ENCODE measurements around the gene C3orf52.

C3orf52 gene

DNA sequence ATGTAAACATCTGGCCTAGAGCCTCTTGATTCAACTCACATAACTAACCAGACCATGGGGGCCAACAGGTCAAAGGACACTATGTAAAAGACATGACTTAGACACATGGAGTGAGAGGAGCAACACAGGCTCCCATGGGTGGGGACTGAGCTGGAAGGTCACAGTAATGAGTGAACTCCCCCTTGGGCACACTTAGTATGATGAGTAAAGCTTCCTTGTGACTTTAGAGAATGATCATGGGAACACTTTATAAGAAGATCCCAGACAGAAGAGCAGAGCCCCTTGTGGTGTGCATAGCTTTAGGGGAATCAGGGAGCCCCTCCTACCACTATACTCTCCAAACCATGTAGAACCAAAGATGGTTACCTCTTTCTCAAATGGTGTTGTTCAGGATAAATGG lies 36.7 kb downstream of the C3orf52 start:
- TF ChIP-seq MYC (IDR thresholded peaks at IDR 0.05; ENCODE audit: low read depth, low read length) (no peak), POLR2A (IDR thresholded peaks at IDR 0.05; ENCODE audit: extremely low read depth, insufficient read length) (no peak)
- TF ChIP-seq, protein P1, sequence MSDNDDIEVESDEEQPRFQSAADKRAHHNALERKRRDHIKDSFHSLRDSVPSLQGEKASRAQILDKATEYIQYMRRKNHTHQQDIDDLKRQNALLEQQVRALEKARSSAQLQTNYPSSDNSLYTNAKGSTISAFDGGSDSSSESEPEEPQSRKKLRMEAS (IDR thresholded peaks at IDR 0.05; ENCODE audit: low read depth, low read length): no peak
- TF ChIP-seq, protein P2, sequence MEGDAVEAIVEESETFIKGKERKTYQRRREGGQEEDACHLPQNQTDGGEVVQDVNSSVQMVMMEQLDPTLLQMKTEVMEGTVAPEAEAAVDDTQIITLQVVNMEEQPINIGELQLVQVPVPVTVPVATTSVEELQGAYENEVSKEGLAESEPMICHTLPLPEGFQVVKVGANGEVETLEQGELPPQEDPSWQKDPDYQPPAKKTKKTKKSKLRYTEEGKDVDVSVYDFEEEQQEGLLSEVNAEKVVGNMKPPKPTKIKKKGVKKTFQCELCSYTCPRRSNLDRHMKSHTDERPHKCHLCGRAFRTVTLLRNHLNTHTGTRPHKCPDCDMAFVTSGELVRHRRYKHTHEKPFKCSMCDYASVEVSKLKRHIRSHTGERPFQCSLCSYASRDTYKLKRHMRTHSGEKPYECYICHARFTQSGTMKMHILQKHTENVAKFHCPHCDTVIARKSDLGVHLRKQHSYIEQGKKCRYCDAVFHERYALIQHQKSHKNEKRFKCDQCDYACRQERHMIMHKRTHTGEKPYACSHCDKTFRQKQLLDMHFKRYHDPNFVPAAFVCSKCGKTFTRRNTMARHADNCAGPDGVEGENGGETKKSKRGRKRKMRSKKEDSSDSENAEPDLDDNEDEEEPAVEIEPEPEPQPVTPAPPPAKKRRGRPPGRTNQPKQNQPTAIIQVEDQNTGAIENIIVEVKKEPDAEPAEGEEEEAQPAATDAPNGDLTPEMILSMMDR (IDR thresholded peaks at IDR 0.05; ENCODE audit: low read depth, low read length): no peak
- no peak for DNase-seq (ENCODE audit: low read depth)

DNA sequence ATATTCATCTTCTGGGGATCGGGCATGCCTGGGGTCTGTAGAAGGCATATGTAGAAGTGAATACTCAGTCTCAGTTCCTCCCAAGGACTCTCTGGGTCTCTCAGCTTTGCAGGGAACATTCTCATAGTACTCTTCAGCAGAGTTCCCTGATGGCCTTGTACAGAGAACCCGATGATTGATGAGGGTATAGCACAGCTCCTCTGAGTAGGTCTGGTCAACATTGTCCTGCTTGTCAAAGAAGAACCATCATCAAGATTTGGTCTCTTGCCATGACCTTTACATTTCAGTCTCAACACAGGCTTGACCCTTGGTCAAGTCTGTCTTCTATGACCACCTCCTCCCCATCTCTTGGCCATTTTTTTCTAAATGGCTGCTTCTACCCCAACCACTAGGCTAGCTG lies 37.4 kb downstream of the C3orf52 start:
- no peak for TF ChIP-seq POLR2A (IDR thresholded peaks at IDR 0.05; ENCODE audit: extremely low read depth, insufficient read length)
- TF ChIP-seq, protein P1 (IDR thresholded peaks at IDR 0.05; ENCODE audit: low read depth, low read length): no peak
- TF ChIP-seq, protein P2 (IDR thresholded peaks at IDR 0.05; ENCODE audit: low read depth, low read length): no peak
- no peak for TF ChIP-seq MYC (IDR thresholded peaks at IDR 0.05; ENCODE audit: low read depth, low read length)
- no peak overlapping the region for H3K4me3 ChIP-seq (ENCODE audit: low read depth, low read length)
- DNase-seq (ENCODE audit: low read depth): no peak

More for the DNA sequence above, 36.7 kb downstream of the C3orf52 start:
- H3K4me3 ChIP-seq (ENCODE audit: low read depth, low read length): no peak overlapping the region

DNA sequence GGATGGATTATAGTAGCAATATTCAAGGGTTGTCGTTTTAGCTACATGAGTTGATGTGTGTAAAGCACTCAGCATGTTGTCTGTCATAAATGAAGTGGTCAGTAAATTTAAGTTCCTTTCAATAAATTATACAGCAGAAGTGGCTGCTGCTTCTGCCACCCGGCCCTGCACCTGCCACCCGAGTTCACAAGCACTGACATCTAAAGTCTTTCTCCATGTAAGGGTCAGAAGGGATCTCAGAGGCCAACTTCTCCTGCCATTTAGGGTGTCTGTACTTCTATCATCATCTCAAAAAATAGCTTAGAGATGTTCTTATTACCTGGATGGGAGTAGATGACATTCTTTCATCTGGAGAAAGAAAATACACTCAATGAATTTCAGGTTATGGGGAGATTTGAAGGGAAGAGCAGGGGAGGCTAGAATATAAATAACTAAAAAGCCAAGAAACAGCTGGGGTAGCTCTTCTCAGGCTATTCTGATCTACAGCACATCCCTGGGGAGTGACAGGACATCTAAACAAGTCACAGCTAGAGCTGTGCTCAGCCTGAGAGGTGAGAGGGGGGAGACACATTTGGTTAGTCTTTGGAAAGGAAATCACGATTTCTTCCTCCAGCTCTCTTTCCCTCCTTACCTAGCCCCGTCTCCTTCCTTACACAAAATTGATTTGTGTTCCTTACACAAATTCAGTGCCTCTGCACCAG lies 38.9 kb downstream of the C3orf52 start:
- DNase-seq (ENCODE audit: low read depth): no peak
- H3K4me3 ChIP-seq (ENCODE audit: low read depth, low read length): no peak overlapping the region
- TF ChIP-seq POLR2A (IDR thresholded peaks at IDR 0.05; ENCODE audit: extremely low read depth, insufficient read length) (no peak), MYC (IDR thresholded peaks at IDR 0.05; ENCODE audit: low read depth, low read length) (no peak)
- TF ChIP-seq, protein P2 (IDR thresholded peaks at IDR 0.05; ENCODE audit: low read depth, low read length): no peak
- TF ChIP-seq, protein P1 (IDR thresholded peaks at IDR 0.05; ENCODE audit: low read depth, low read length): no peak

DNA sequence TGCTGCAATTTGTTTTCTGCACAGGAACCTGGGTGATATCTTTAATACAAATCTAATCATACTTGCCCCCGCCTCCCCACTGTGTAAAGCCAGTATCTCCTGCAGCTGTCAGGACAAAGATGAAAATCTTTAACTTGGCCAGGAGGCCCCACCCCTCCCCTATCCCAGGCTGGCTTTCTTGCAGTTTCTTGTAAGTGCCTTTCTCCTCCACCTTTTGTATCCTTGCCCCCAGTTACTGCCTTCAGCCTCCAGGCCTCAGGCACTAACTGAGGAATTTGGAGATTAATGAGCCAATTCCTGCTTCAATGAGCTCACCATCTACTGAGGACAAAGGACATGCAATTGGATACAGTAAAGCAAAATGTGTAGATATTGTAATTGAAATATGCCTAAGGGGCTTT lies 40.3 kb downstream of the C3orf52 start:
- no peak overlapping the region for H3K4me3 ChIP-seq (ENCODE audit: low read depth, low read length)
- TF ChIP-seq POLR2A (IDR thresholded peaks at IDR 0.05; ENCODE audit: extremely low read depth, insufficient read length) (no peak), MYC (IDR thresholded peaks at IDR 0.05; ENCODE audit: low read depth, low read length) (no peak)
- TF ChIP-seq, protein P2 (IDR thresholded peaks at IDR 0.05; ENCODE audit: low read depth, low read length): no peak
- TF ChIP-seq, protein P1 (IDR thresholded peaks at IDR 0.05; ENCODE audit: low read depth, low read length): no peak
- no peak for DNase-seq (ENCODE audit: low read depth)

DNA sequence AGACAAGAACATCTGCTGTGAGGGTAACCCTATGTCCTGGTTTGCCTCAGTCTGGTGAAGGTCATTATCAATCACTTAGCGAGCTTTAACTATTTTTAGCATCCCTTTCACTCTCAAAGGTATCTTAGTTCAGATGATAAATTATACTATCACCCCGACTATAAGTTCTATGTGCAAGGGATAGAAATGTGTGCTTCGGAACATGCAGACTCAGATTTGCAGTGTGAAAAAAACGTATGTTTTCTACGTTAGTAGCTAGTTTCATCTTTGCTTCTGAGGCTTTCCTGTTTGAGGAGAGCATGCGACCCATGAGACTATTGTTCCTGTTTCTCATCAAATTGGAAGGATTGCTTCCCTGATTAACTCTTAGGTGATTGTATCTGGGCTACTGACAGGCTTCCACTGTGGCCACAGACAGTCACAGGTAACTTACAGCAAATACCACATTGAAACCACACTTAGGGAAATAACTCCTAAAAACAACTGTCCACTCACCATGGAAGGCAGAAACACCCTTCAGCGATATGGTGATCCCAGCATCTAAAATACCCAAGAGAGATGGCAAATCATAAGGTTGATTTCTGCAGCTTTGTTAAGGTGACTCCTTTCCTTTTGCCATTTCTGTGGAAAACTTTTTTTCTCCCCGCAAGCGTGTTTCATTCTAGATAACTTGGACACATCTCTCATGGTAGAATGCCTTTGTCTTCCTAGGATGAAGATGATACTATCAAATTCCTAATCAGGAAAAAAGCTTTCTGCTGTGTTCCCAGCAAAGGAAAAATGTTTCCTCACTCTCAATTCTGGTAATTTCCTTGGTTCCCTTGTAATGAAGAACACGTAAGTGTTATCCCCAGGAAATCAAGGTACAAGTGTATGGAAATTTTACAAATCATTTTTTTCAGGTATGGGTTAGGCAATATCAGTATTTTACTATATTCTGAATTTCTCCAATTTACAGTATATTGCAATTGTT lies 41.6 kb downstream of the C3orf52 start:
- DNase-seq (ENCODE audit: low read depth): no peak
- TF ChIP-seq POLR2A (IDR thresholded peaks at IDR 0.05; ENCODE audit: extremely low read depth, insufficient read length) (no peak), MYC (IDR thresholded peaks at IDR 0.05; ENCODE audit: low read depth, low read length) (no peak)
- TF ChIP-seq, protein P1 (IDR thresholded peaks at IDR 0.05; ENCODE audit: low read depth, low read length): no peak
- TF ChIP-seq, protein P2 (IDR thresholded peaks at IDR 0.05; ENCODE audit: low read depth, low read length): no peak
- no peak overlapping the region for H3K4me3 ChIP-seq (ENCODE audit: low read depth, low read length)

All from NB4 (cell line).